SK-N-MC (cell line): ENCODE measurements around the gene CHST13.

Experiments
- EZH2 ChIP-seq: fragments of 200-600 bp; sonication (generic); IDR thresholded peaks from one replicate; pipeline ENCODE4 v1.6.1; 2017; ENCODE audit warnings: antibody characterized with exemption
- POLR2AphosphoS5 ChIP-seq: IDR thresholded peaks from 2 replicates; pipeline ENCODE4 v1.6.1; 2012; ENCODE audit warnings: mild to moderate bottlenecking, low read depth, low read length, borderline replicate concordance

GRCh38 chr3:126557761-126558160 is 33.8 kb downstream of the CHST13 start:
- TF ChIP-seq EZH2 (no peak), POLR2AphosphoS5 (no peak)
